Psoas muscle (tissue), 8 donors: ENCODE results near the gene CCDC93. TPM values are rescaled to one million over a fixed set of nuclear protein-coding genes. Genes with fewer than 3 reads are reported as not detected.

Source experiments
- ATAC-seq, 4 donors: fragments of 200-7000 bp; cut with Tn5 transposase; one replicate each; pipeline ENCODE4 v1.9.1; 2020; ENCODE audit warnings: moderate library complexity in 3 of 4, mild to moderate bottlenecking in 2 of 4
- DNase-seq, 2 donors: peaks; one replicate each; pipeline ENCODE4 v3.0.0-alpha.2; 2020
- H3K27ac ChIP-seq: fragments of 200-600 bp; one replicate; pipeline ENCODE4 v1.8.0; 2022
- H3K27me3 ChIP-seq, 3 donors: fragments of 200-600 bp in 1 of 3; one replicate each; pipeline versions ENCODE4 v1.6.1 to v1.8.0; 2013 to 2022; ENCODE audit warnings: low read length in 2 of 3, mild to moderate bottlenecking in 2 of 3, moderate library complexity in 1 of 3; ENCODE audit not compliant: insufficient read depth in 3 of 3
- H3K36me3 ChIP-seq, 2 donors: fragments of 200-600 bp in 1 of 2; one replicate each; pipeline versions ENCODE4 v1.6.1 to v1.8.0; 2013 to 2022; ENCODE audit warnings: low read depth in 1 of 2, mild to moderate bottlenecking in 1 of 2, moderate library complexity in 1 of 2; ENCODE audit not compliant: insufficient read depth in 1 of 2
- H3K4me1 ChIP-seq: fragments of 200-600 bp; one replicate; pipeline ENCODE4 v1.8.0; 2022
- H3K4me3 ChIP-seq: fragments of 200-600 bp; one replicate; pipeline ENCODE4 v1.8.0; 2022; ENCODE audit warnings: mild to moderate bottlenecking
- H3K9me3 ChIP-seq: fragments of 200-600 bp; one replicate; pipeline ENCODE4 v1.8.0; 2022
- CTCF ChIP-seq: fragments of 200-600 bp; IDR thresholded peaks from one replicate; pipeline ENCODE4 v1.8.0; 2022; ENCODE audit warnings: antibody characterized with exemption
- WGBS, 3 donors: extraction: QIAGEN DNeasy Blood & Tissue Kit; methylation state at CpG; one replicate each; pipeline versions ENCODE4 v1.1.6 to v1.1.7; 2013; 5-methylcytosine and 5-hydroxymethylcytosine counted together
- intact Hi-C, 2 donors: fragments of 100-400 bp; cut with DNase I; formaldehyde crosslinking; loops; one replicate each; pipeline versions ENCODE4 v1.11.0 to v1.14.2; 2022
- polyA plus RNA-seq, 3 donors: library from polyadenylated mRNA; stranded (reverse); fragments of 200-250 nt; gene quantifications; one replicate each; pipeline ENCODE4 v1.2.3, GENCODE V29; 2013
- total RNA-seq, 4 donors: library from RNA; stranded (reverse); fragmentation: NEBNext Ultra II Directional in 2 of 4; extraction: Animal tissue kit (Norgen Biotek cat#: 25700) in 2 of 4; gene quantifications; one replicate each; pipeline versions ENCODE4 v1.2.1 to v1.2.4, GENCODE V29; 2021 to 2023
- donor health status: healthy with polysubstance abuse.
- donor health status: DM: no; HTN: no; CAD: no; lungs with moderate emphysema.
- donor health status: Bipolar disorder and iron deficiency.
- donor health status: healthy.
- donor health status: DM: yes; HTN: yes; CAD: no.
- donor health status: DM: no; HTN: no; CAD: no.
- donor health status: DM: no; HTN: no; CAD: no.
- donor health status: DM: yes; HTN: yes; CAD: no.

The CCDC93 gene
- total and polyA plus RNA-seq, 7 donors: 6.7 to 15.5 (median 12.4) TPM

DNA sequence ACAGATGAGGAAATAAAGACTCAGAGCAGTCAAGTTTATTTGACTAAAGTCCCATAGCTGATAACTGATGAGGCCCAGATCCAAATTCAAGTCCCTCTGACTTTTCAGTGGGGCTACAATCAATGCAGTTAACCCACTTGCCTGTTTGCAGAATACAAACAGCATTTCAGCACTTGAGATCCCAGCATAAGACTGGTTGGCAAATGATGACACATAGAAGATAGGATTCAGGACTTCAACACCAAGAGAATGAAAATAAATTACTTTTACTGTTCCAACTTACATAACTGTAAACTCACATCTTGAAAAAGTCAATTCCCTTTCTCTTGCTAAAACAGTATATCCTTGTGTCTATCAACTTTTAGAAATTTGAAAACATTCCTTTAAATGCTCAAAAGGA lies 61.2 kb downstream of the CCDC93 start:
- Histone ChIP-seq H3K9me3 (no peaks in the 10 kb centered on the region), H3K27ac (no peak overlapping the region), H3K27me3 (no peaks in the 10 kb centered on the region), H3K36me3 (peaks cover 11 to 100% of the 10 kb centered on the region in 2 donors), H3K4me1 (no peaks in the 10 kb centered on the region), H3K4me3 (no peak overlapping the region)
- ATAC-seq (no peak), DNase-seq (no peak)
- TF ChIP-seq CTCF: no peak
- intact Hi-C loops: no loop called here

DNA sequence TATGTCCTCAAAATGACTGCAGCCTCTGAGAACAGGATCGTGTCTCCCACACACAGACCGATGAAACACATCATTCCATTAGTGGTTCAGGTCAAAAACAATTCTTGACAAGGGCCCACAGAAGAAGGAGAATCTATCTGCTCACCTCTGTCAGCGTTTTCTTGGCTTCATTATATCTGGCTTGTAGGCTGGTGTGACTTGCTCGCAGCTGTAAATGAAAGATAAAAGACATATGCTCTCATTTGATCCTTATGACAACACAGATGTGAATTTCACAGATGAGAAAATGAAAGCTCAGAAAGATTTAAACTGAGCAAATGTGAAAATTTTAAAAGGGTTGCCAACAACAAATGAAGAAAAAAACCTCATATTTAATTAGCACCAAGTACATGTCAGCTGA lies 61.6 kb downstream of the CCDC93 start:
- H3K4me1 ChIP-seq: no peaks in the 10 kb centered on the region
- peaks cover 6 to 100% of the 10 kb centered on the region in 2 donors for H3K36me3 ChIP-seq
- TF ChIP-seq CTCF: no peak
- DNase-seq: no peak
- intact Hi-C loops: no loop called here
- 88 to 94% (median 89%) methylated on average over 4 of the region's 4 CpGs for WGBS, 3 donors
- no peak overlapping the region for H3K27ac ChIP-seq
- H3K4me3 ChIP-seq: no peak overlapping the region
- no peak for ATAC-seq
- H3K27me3 ChIP-seq: no peaks in the 10 kb centered on the region
- H3K9me3 ChIP-seq: no peaks in the 10 kb centered on the region

DNA sequence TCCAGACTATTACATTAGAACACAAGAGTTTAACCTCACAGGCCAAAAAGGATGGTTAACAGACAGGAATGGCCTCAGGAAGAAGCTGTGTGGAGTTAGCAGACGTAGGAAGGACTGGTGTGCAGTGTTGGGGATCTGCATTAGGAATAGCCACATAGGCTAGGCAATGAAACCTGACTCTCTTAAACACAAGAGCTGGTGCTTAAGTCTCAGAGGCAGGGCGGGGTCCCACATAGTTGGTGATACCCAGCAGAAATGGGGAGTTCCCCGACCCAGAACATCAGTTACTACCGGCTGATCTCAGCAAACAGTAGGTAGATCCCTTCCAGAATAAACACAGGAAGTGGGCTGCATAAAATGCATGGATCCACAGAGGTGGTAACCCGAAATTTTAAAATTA lies 64.1 kb downstream of the CCDC93 start:
- H3K4me3 ChIP-seq: no peak overlapping the region
- no peak for DNase-seq
- H3K4me1 ChIP-seq: no peaks in the 10 kb centered on the region
- WGBS, 3 donors: 75 to 83% (median 76%) methylated on average over 5 of the region's 5 CpGs
- H3K27ac ChIP-seq: no peak overlapping the region
- peaks cover 10 to 100% of the 10 kb centered on the region in 2 donors for H3K36me3 ChIP-seq
- H3K9me3 ChIP-seq: no peaks in the 10 kb centered on the region
- ATAC-seq: no peak
- TF ChIP-seq CTCF: no peak
- no peaks in the 10 kb centered on the region for H3K27me3 ChIP-seq
- intact Hi-C loops: no loop called here

DNA sequence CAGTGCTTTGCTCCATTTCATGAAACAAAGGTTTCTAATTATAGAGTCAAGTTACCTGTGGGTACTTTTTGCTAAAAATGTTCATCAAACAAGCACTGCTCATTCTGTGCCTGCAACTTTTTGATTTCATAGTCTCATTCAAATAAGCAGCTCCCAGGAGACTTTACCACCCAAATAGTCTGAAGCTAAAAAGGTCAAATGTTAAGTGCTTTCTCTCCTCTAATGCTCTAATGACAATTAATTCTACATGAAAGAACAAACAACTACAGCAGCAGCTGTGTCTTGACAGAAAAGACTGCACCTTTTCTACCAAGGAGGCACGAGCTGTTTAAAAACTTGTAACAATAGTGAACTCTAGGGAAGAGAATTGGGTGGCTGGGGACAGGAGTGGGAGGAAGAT lies 65.3 kb downstream of the CCDC93 start:
- H3K27me3 ChIP-seq: no peaks in the 10 kb centered on the region
- WGBS, 3 donors: 85 to 94% (median 88%) methylated on average over 1 of the region's 1 CpG
- intact Hi-C loops: no loop called here
- H3K4me3 ChIP-seq: no peak overlapping the region
- TF ChIP-seq CTCF: no peak
- peaks cover 13 to 100% of the 10 kb centered on the region in 2 donors for H3K36me3 ChIP-seq
- no peak for ATAC-seq
- H3K9me3 ChIP-seq: no peaks in the 10 kb centered on the region
- no peak overlapping the region for H3K27ac ChIP-seq
- no peaks in the 10 kb centered on the region for H3K4me1 ChIP-seq
- DNase-seq: no peak

GRCh38 chr2:117945296-117945695 lies 68.6 kb downstream of the CCDC93 start:
- TF ChIP-seq CTCF: no peak
- H3K9me3 ChIP-seq: no peaks in the 10 kb centered on the region
- peaks cover 4% of the 10 kb centered on the region for H3K4me1 ChIP-seq
- intact Hi-C loops: no loop called here
- DNase-seq (no peak), ATAC-seq (no peak)
- H3K36me3 ChIP-seq: peaks cover 11 to 94% of the 10 kb centered on the region in 2 donors
- no peak overlapping the region for H3K27ac ChIP-seq
- WGBS, 3 donors: 82 to 93% (median 89%) methylated on average over 5 of the region's 5 CpGs
- H3K27me3 ChIP-seq: no peaks in the 10 kb centered on the region
- H3K4me3 ChIP-seq: no peak overlapping the region
